ENCODE measurements around the gene C11orf52. TPM values are rescaled to one million over a fixed set of nuclear protein-coding genes. Genes with fewer than 3 reads are reported as not detected.

Gene C11orf52
- total and polyA plus RNA-seq, 2 of the 4 experiments (the other 2 are of a cell fraction), result 0.90 to 1.1 TPM

- no peak overlapping the region for H4K91ac ChIP-seq (ENCODE audit: insufficient read depth, low read depth, low read length)
- no peak overlapping the region for H3K4me3 ChIP-seq (ENCODE audit: insufficient read depth, low read depth, low read length)
- H3K79me1 ChIP-seq (ENCODE audit: low read depth in 1 of 2, low read length in 2 of 2), result peaks cover 0 to 6% of the 10 kb centered on the region in 2 experiments; a peak in 2 of 4 replicates
- CTCF ChIA-PET, result interaction anchor here (0.7 to 1.1 kb wide), 2 partner anchors 14 to 65 kb away, joined by 3 to 4 read pairs; no protein-coding TSS in a partner anchor
- no peak overlapping the region for H4K8ac ChIP-seq (ENCODE audit: low read depth in 2 of 2, low read length in 2 of 2)
- H2BK5ac ChIP-seq (ENCODE audit: low read depth, low read length, poor library complexity, severe bottlenecking), result no peak overlapping the region
- 100% methylated on average over 3 of the region's 3 CpGs; no CpG with 5 or more reads in 1 of the 2 experiments for WGBS, 2 experiments (ENCODE audit: extremely low coverage in 2 of 2, insufficient read length in 1 of 2)
- DNase-seq (no peak), ATAC-seq (ENCODE audit: low read depth) (no peak)
- BruUV-seq (replicated peaks), result no TSS peak
- in situ Hi-C loops (cut with MboI; ENCODE audit: low sequenced_read_pairs), result no loop called here
- H3K9me3 ChIP-seq (ENCODE audit: control insufficient read depth, insufficient read depth, low read length), result no peaks in the 10 kb centered on the region
- H3K4me2 ChIP-seq (ENCODE audit: low read depth, low read length), result no peak overlapping the region
- no peak overlapping the region for H3K18ac ChIP-seq (ENCODE audit: low read depth, low read length)
- H3K4me1 ChIP-seq (ENCODE audit: control insufficient read depth, insufficient read depth, low read length), result peaks cover 21% of the 10 kb centered on the region
- H2AK5ac ChIP-seq (ENCODE audit: low read depth, low read length), result 0 out of 2 replicates have a peak overlapping the region, but pooled peaks have one; percentile 40
- H2BK15ac ChIP-seq (ENCODE audit: low read depth, low read length), result no peak overlapping the region
- dilution Hi-C loops (cut with HindIII; ENCODE audit: low sequenced_read_pairs, unreplicated experiment), result no loop called here
- intact Hi-C loops (cut with micrococcal nuclease), result no loop called here
- H2BK120ac ChIP-seq (ENCODE audit: low read depth, low read length), result no peak overlapping the region
- no peak overlapping the region for H4K5ac ChIP-seq (ENCODE audit: low read depth, low read length)
- no peak overlapping the region for H3K56ac ChIP-seq (ENCODE audit: extremely low read depth, insufficient read depth, low read length)
- POLR2A ChIA-PET (ENCODE audit: unreplicated experiment), result interaction anchor here (0.6 kb wide), 1 partner anchor 176 kb away, joined by 7 read pairs; no protein-coding TSS in a partner anchor
- no peaks in the 10 kb centered on the region for H4K20me1 ChIP-seq (ENCODE audit: insufficient read depth, low read length)
- peaks cover 14% of the 10 kb centered on the region for H3K9me1 ChIP-seq (ENCODE audit: insufficient read depth, low read length)
- no peak overlapping the region for H3K4ac ChIP-seq (ENCODE audit: low read depth, low read length)
- H2BK20ac ChIP-seq (ENCODE audit: low read depth, low read length), result no peak overlapping the region
- no peak overlapping the region for H3K9ac ChIP-seq (ENCODE audit: low read depth, low read length)
- H3K27me3 ChIP-seq (ENCODE audit: control insufficient read depth, insufficient read depth, low read length), result no peaks in the 10 kb centered on the region
- H3K23ac ChIP-seq (ENCODE audit: low read depth, low read length), result no peak overlapping the region
- H3K36me3 ChIP-seq (ENCODE audit: control insufficient read depth, insufficient read depth, low read length), result no peaks in the 10 kb centered on the region
- H2AK9ac ChIP-seq (replicated peaks; ENCODE audit: low read depth, low read length, poor library complexity), result no peak overlapping the region
- no peak overlapping the region for H2AFZ ChIP-seq (replicated peaks; ENCODE audit: low read length, poor library complexity)
- TF ChIP-seq SMC3 (IDR thresholded peaks at IDR 0.05; ENCODE audit: low read depth, low read length) (no peak), RCOR1 (IDR thresholded peaks at IDR 0.05; ENCODE audit: insufficient replicate concordance, low read length) (no peak), USF2 (IDR thresholded peaks at IDR 0.05; ENCODE audit: low read depth, low read length) (no peak), MAFK (IDR thresholded peaks at IDR 0.05; ENCODE audit: low read depth, low read length) (no peak)
- no peak overlapping the region for H3K14ac ChIP-seq (replicated peaks; ENCODE audit: low read depth, low read length)
- no peak overlapping the region for H3K27ac ChIP-seq (ENCODE audit: insufficient read depth, low read length)
Observed at GRCh38 chr11:111917788-111918187, 925 bp upstream of the C11orf52 start.
